ENCODE measurements around the gene ZSCAN22.

The ZSCAN22 gene

DNA sequence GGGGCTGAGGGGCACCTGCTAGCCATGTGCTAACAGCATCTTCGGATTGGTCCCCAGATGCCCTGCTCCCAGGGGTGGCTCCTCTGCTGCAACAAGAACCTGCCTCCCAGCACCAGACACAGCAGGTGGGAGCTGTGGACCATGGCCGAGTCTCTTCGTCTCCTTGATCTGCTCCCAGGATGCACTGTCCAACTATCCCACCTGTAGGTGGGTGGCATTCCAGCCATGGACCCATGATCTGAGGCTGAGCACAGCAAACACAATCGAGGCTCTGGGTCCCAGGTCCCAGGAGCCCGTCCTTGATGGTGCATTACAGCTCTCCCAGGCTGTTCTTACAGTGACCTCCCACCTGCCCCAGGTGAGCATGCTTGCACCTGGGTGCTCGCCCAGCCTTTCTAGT, 52.5 kb downstream of the ZSCAN22 start:
- no peak for DNase-seq

DNA sequence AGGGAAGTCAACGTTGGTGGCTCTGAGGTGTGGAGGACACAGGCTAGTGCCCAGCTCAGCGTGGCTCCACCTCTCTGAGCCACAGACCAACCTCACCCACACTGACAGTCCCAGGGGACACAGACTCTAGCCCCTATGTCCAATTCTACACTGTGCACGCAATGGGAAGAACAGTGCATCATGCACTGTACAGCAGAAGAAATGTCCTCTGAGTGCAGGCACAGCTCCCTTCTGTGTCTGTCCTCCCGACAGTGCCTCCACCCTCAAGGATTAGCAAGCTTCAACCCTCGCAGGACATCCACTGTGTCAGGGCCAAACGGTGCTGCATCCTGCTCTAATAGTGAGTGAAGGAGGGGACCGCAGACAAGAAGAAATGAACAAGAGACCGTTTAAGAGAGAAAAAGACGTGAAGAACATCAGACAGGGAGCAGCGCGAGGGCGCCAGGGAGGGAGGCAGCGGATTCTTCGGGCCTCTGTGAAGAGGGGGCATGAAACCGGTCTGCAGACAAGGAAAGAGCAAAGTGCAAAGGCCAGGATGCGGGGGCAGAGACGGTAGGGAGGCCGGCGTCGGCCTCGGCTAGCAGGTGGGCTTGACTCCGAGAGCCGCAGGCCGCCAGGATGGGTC, 53.4 kb downstream of the ZSCAN22 start:
- no peak for DNase-seq

DNA sequence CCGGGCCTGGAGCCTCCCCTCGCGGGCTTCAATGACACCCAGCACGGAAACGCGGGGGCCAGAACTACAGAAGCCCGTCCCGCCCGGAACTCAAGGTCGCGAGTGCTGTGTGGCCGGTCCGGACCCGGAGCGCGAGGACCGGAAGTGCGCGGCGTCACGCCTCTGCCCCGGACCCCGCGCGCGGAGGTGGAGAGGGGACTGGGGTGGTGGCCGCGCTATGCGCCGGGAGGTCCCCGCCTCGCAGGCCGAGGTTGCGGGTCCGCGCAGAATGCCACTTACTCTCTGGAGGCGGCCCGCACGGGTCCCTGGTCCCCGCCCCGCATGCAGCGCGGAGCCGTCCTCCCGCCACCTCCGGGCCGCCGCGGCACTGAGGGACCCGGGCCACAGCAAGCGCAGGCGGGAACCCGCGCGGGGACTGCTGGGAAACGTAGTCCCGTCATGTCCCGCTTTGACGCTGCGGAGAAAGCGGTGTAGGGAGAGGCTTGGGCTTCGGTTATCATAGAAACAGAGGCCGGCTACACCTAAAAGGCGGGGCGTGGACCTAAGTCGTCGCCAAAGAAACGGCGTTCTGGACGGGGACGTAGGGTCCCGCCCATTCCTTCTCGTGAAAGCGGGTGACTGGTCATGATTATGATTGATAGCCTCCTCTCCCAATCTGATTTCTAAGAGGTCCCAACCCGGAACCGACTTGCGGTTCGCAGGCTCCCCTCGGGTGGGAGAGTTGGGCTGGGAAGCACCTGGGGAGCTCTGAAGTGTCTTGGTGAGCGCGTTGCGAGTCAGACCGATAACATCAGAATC, 54.1 kb downstream of the ZSCAN22 start, which contains the start of gene ZNF837:
Gene ZNF837, minus strand, starts transcription at position 369 of the 798 bp plus-strand sequence. CDS start 11,698 bp downstream, outside the sequence.
- DNase-seq, result peak; percentile 95

DNA sequence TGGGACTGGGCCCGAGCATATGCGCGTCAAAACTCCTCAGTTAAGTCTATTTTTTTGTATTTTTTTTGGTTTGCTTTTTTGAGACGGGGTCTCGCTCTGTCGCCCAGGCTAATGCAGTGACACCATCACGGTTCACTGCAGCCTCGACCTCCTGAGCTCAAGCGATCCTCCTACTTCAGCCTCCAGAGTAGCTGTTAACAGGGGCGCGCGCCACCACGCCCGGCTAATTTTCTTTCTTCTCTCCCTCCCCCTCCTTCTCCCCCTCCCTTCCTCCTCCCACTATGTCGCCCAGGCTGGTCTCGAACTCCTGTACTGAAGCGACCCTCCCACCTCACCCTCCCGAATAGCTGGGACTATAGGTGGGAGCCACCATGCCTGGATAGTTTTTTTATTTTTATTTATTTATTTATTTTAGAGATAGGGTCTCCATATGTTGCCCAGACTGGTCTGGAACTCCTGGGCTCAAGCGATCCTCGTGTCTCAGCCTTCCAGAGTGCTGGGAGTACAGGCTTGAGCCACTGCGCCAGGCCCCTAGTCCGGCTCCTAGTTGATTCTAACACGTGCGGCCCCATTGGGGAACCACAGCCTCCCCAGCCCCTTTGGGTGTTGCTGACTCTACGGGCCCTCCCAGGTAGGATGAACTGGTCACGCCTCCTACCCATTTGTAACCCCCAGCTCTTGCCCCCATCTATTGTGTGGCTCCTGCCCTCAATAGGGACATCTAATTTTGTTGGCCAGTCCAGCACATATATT, 54.8 kb downstream of the ZSCAN22 start:
- no peak for DNase-seq

DNA sequence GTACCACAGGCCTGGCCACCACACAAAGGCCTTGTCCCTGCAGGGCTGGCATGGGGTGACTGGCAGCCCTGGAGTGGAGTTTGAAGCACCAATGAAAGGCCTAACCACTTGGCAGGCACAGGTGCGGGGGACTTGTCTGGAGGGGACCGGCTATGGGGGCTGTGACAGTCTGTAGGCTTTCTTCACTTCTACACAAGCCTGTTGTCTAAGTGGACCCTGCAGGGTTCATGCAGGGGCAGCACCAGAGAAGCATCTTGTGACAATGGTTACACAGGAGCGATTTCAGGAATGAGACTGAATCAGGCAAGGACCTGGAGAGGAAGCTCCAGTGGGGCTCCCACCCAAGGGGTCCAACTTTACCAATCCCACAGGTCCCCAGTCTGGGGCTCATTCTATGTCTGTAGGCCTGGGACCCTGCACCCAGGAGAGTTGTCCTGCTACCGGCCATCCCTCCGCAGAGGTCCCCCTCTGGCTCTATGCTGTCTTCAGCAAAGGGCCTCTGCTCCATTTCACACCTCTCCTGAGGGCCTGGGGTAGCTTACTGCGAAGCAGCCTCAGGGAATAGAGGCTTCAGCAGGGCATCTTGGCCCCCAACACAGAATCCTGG, 56.3 kb downstream of the ZSCAN22 start:
- DNase-seq, result no peak

DNA sequence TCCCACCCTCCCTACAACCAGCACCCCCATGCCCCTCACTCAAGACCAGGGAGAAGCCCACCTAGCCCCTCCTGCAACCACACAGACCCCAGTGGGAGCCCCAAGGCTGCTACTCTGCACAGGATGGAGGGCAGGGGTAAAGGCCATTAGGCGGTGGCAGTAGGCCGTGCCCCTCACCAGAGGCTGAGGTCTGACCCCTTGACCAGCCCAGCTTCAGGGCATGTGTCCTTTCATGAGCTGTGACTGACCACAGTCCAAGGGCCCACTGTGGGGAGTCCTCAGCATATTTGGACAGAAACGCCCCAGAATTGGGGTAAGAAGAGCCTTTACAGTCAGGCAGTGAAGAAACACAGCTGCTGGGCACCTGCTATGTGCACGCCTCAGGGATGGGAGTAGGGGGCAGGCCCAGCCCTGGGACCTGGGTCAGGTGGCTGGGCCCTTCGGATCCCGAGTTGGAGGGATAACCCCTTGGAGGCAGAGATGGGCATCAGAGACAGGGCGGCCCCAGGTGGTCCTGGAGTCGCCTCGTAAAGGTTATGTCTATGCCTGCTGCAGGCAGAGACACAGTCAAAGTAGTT, 58.6 kb downstream of the ZSCAN22 start:
- no peak for DNase-seq

DNA sequence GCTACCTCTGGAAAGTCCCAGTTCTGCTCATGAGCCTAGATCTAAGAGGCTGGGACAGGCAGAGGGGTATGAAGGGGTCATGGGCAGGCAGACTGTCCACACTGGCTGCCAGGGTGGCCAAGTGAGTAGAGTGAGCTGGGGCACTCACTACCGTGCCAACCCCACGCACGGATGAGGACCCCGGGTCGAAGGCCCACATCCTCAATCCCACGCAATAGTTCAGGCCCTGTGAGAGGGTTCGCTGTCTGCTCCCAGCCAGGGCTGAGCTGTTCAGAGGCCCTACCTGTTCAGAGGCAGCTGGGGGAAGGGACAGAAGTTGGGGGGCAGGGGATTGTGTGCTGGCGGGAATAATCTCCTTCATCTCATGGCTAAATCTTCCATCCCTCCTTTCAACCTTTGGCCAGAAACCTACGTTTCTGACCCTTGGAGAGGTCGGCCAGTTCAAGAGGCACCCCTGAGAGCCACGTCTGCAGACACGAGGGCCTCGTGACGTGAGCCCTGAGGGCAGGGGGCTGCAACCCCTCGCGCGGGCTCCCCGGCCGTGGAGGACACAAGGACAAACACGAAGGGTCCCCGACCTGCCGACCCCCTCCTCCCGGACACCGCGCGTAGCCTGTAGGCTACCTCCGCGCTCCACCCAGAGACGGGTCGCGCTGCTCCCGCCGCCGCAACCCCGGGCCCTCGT, 59.2 kb downstream of the ZSCAN22 start:
- DNase-seq, result no peak

DNA sequence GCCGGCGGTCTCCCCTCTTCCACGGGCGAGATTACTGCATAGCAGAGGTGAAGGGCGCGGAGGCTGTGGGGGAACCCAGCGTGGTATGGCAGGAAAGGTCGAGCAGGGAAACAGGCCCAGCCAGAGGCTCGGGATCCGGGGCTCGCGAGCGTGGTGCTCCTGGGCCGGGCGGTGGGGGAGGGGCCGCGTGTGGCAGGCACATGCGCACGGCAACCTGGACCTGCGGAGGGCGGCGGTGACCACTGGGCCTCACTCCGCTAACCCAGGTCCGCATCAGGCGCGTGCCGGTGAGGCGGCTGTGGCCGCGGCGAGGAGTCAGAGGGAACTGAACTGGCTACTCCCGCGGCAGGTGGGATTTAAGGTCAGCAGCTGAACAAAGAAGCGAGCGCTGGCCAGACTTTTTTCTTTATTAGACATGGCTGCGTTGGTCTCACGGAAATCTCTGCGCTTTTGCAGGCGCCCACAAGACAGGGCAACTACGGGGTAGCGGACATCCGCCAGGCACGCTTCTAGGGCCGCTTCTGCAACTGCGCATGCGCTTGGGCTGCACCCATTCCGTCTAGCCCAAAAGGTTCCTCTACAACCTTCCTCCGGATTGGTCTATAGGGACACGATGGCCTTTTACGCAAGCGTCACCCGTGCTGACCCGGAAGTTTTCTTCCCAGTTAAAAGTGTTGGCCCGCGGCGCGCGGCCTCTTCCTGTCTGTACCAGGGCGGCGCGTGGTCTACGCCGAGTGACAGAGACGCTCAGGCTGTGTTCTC, 60.0 kb downstream of the ZSCAN22 start, which contains the start of gene RPS5:
Gene RPS5, plus strand, starts transcription at position 694 of the 762 bp plus-strand sequence. CDS start 869 bp downstream, outside the sequence.
- DNase-seq, result peak; percentile 89

DNA sequence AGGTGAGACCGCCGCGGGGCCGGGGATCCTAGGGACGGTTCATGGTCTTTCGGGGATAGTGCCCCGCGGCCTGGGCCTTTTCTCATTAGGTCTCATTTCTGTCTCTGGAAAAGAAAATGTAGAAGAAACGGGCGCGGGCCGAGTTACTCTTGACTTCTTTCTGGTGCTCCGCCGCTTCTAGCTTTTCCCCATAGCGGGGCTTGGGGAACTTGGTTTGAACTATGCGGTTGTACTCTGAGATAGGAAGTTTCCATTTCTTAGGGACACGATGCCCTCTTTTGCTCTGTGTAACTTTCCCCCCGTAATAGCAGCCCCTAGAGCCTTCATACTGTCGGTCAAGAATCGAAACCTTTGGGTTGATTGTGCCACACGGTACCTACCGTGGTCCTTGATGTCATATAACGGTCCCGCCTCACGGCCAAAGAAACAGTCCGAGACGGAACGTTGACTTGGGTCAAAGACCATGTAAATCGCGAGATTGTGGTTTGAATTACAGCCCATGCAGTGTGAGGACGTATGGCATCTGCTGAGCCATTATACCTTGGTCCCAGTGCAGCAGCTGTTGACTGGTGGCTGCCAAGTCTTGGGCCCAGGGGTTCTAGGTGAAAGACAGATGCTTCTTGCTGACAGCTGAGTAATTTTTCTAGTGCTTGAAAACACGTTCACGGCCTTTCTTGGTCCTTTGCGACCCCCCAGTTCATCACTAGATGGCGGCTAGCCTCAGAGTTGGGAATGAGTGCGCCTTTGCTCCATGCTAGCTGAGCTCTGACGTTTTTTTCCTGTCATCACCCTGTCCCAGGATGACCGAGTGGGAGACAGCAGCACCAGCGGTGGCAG, 60.8 kb downstream of the ZSCAN22 start:
- no peak for DNase-seq

DNA sequence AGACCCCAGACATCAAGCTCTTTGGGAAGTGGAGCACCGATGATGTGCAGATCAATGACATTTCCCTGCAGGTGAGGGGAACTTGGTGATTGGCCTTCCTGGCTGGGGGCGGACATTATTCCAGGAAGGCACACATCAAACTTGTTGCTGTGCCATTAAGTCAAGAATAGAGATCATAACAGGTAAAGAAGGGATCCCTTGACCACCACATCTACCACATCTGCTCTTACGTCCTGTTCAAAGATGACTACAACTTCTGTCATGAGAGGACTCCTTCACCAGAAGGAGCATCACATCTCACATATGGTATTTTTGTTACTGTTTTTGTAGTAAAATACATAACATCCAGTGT, 61.4 kb downstream of the ZSCAN22 start:
- no peak for DNase-seq
